ENCODE measurements around the gene ESAM.

- TF ChIP-seq, protein P1, sequence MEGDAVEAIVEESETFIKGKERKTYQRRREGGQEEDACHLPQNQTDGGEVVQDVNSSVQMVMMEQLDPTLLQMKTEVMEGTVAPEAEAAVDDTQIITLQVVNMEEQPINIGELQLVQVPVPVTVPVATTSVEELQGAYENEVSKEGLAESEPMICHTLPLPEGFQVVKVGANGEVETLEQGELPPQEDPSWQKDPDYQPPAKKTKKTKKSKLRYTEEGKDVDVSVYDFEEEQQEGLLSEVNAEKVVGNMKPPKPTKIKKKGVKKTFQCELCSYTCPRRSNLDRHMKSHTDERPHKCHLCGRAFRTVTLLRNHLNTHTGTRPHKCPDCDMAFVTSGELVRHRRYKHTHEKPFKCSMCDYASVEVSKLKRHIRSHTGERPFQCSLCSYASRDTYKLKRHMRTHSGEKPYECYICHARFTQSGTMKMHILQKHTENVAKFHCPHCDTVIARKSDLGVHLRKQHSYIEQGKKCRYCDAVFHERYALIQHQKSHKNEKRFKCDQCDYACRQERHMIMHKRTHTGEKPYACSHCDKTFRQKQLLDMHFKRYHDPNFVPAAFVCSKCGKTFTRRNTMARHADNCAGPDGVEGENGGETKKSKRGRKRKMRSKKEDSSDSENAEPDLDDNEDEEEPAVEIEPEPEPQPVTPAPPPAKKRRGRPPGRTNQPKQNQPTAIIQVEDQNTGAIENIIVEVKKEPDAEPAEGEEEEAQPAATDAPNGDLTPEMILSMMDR (IDR thresholded peaks at IDR 0.05), result no peak
- peak; percentile 62 to 94 for TF ChIP-seq POLR2A (IDR thresholded peaks at IDR 0.05)
These were observed at the start of gene ESAM for GRCh38 chr11:124762105-124762623.

All from thyroid gland (tissue), 4 donors.